Measurements from ENCODE around the gene PHC2. TPM values are rescaled to one million over a fixed set of nuclear protein-coding genes. Genes with fewer than 3 reads are reported as not detected.

Gene PHC2
- total and polyA plus RNA-seq, 9 of the 15 experiments (the other 6 are each of a cell fraction or from before 2014, with no cell fraction given) = 3.1 to 67.6 (median 34.6) TPM

GRCh38 chr1:33472269-33472980, 41.5 kb upstream of the PHC2 start, which contains the start of gene ZSCAN20 (continued):
- TF ChIP-seq TBL1XR1 (IDR thresholded peaks at IDR 0.05; ENCODE audit: low read length in 2 of 2) (no peak), NR3C1 (CRISPR knock-in tag; IDR thresholded peaks at IDR 0.05) (no peak), CEBPG (CRISPR knock-in tag; IDR thresholded peaks at IDR 0.05) (no peak), CEBPG (tag; conservative IDR thresholded peaks at IDR 0.05 in 1 of 2, IDR thresholded peaks at IDR 0.05 in 1 of 2) (no peak), CLOCK (CRISPR knock-in tag; IDR thresholded peaks at IDR 0.05; ENCODE audit: borderline replicate concordance) (no peak), ZNF143 (CRISPR knock-in tag; IDR thresholded peaks at IDR 0.05) (peak; percentile 88), ZNF695 (CRISPR knock-in tag; IDR thresholded peaks at IDR 0.05) (no peak), ZNF511 (CRISPR knock-in tag; IDR thresholded peaks at IDR 0.05) (no peak), U2AF2 (optimal IDR thresholded peaks at IDR 0.05; ENCODE audit: low read depth, low read length) (no peak), CHD2 (IDR thresholded peaks at IDR 0.05; ENCODE audit: low read depth, low read length) (peak; percentile 81), ZNF445 (CRISPR knock-in tag; IDR thresholded peaks at IDR 0.05; ENCODE audit: low read depth) (no peak), ZNF318 (IDR thresholded peaks at IDR 0.05; ENCODE audit: borderline replicate concordance in 1 of 2, low read depth in 1 of 2) (no peak), ZNF384 (IDR thresholded peaks at IDR 0.05; ENCODE audit: low read depth, low read length) (no peak), TCF7 (IDR thresholded peaks at IDR 0.05; ENCODE audit: borderline replicate concordance) (no peak), FOS (IDR thresholded peaks at IDR 0.05; ENCODE audit: extremely low read depth, insufficient read length) (peak; percentile 94), KLF10 (CRISPR knock-in tag; IDR thresholded peaks at IDR 0.05) (no peak), ZNF121 (CRISPR knock-in tag; conservative IDR thresholded peaks at IDR 0.05) (no peak), HNRNPL (IDR thresholded peaks at IDR 0.05; ENCODE audit: low read depth, low read length) (no peak)

Measured in K562 (cell line).